SK-N-MC (cell line): ENCODE measurements around the gene AGAP1.

Experiments
- DNase-seq: peaks from one replicate; pipeline ENCODE4 v3.0.0-alpha.2; 2011; ENCODE audit warnings: low read depth, low spot score
- H3K27ac ChIP-seq: fragments of 200-600 bp; sonication (generic); 2 replicates; pipeline ENCODE4 v1.5.1; 2016; ENCODE audit warnings: mixed run types
- H3K36me3 ChIP-seq: fragments of 200-600 bp; sonication (generic); 2 replicates; pipeline ENCODE4 v1.6.1; 2017; ENCODE audit warnings: antibody characterized with exemption, low read length, mixed read lengths; ENCODE audit not compliant: insufficient read depth
- H3K4me3 ChIP-seq: fragments of 200-600 bp; sonication (generic); 2 replicates; pipeline ENCODE4 v1.5.1; 2016
- H3K9ac ChIP-seq: fragments of 200-600 bp; sonication (generic); 2 replicates; pipeline ENCODE4 v1.8.0; 2017; ENCODE audit warnings: mixed run types, mixed read lengths; ENCODE audit not compliant: insufficient read length
- H3K9me3 ChIP-seq: fragments of 200-600 bp; sonication (generic); 2 replicates; pipeline ENCODE4 v1.6.1; 2017; ENCODE audit warnings: low read depth, mild to moderate bottlenecking, antibody characterized with exemption, low read length, moderate library complexity, mixed read lengths
- EZH2 ChIP-seq: fragments of 200-600 bp; sonication (generic); IDR thresholded peaks from one replicate; pipeline ENCODE4 v1.6.1; 2017; ENCODE audit warnings: antibody characterized with exemption
- FOXP2 ChIP-seq: optimal IDR thresholded peaks from 2 replicates; pipeline ENCODE3; 2011; ENCODE audit warnings: mild to moderate bottlenecking, moderate library complexity; ENCODE audit not compliant: insufficient read depth; ENCODE audit errors: extremely low read length, control extremely low read depth
- POLR2AphosphoS5 ChIP-seq: IDR thresholded peaks from 2 replicates; pipeline ENCODE4 v1.6.1; 2012; ENCODE audit warnings: mild to moderate bottlenecking, low read depth, low read length, borderline replicate concordance

AGAP1 gene

DNA sequence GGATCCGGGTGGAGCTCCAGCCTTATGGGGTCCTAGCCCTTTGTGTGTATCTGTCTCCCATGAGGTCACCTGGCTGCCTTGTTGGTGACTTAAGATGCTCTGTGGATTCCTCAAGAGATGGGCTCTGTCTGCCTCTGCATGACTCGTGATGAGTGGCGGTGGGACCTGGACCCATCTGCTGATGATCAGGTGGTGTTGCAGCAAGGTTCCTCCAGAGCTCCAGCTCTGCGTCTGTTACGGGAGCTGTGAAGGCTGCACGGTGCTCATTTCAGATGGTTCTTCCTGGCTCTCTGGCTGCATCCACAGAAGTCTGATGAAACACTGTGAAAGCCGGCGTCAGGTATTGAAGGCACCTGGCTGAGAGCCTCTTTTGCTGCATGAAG is 2.4 kb downstream of the AGAP1 start:
- peak overlapping the region; percentile 82 for H3K4me3 ChIP-seq
- no peaks in the 10 kb centered on the region for H3K9me3 ChIP-seq
- no peak for DNase-seq
- H3K9ac ChIP-seq: no peak overlapping the region
- H3K36me3 ChIP-seq: no peaks in the 10 kb centered on the region
- no peak for TF ChIP-seq FOXP2
- TF ChIP-seq POLR2AphosphoS5: no peak
- TF ChIP-seq EZH2: no peak
- no peak overlapping the region for H3K27ac ChIP-seq

DNA sequence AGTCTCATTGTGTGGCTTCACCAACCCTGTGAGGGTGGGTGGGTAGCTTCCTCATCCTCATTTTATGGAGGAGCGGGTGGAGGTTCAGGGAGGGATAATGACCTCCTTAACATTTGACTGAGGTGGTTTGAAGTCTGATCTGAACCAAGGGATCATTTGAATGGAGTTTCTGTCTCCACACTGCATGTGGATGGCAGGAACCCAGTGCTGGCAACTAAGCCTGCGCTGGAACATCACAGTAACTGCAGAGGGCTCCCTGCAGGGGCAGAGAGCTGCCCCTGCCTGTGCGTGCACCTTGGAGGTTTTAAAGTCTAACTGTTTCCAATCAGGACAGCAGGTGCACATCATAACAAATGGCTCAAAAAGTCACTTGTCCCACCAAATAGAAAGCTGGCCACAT is 3.3 kb downstream of the AGAP1 start:
- no peaks in the 10 kb centered on the region for H3K9me3 ChIP-seq
- no peak overlapping the region for H3K27ac ChIP-seq
- no peak overlapping the region for H3K9ac ChIP-seq
- H3K4me3 ChIP-seq: no peak overlapping the region
- no peaks in the 10 kb centered on the region for H3K36me3 ChIP-seq
- DNase-seq: no peak
- TF ChIP-seq FOXP2: no peak
- no peak for TF ChIP-seq POLR2AphosphoS5
- TF ChIP-seq EZH2: no peak

DNA sequence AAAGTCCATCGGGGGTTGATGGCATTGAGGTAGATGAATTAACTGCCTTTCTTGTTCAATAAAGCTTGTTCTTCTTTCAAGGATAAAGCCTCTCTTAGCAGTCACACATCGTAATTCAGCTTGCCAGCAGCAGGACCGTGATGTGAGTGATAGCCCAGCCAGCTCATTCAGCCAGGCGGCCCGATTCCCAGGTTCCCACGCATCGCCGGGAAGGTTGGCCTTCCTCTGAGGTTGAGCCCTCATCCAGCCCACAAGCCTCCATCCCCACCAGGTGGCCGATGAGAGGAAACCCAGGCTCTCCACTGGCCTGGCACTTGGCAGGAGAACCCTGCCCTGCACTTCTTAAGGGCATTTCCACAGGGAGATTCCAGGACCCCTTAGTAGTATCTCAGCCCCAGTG is 4.7 kb downstream of the AGAP1 start:
- Histone ChIP-seq H3K9ac (no peak overlapping the region), H3K27ac (no peak overlapping the region), H3K36me3 (no peaks in the 10 kb centered on the region), H3K9me3 (no peaks in the 10 kb centered on the region), H3K4me3 (no peak overlapping the region)
- DNase-seq: no peak
- TF ChIP-seq POLR2AphosphoS5: no peak

DNA sequence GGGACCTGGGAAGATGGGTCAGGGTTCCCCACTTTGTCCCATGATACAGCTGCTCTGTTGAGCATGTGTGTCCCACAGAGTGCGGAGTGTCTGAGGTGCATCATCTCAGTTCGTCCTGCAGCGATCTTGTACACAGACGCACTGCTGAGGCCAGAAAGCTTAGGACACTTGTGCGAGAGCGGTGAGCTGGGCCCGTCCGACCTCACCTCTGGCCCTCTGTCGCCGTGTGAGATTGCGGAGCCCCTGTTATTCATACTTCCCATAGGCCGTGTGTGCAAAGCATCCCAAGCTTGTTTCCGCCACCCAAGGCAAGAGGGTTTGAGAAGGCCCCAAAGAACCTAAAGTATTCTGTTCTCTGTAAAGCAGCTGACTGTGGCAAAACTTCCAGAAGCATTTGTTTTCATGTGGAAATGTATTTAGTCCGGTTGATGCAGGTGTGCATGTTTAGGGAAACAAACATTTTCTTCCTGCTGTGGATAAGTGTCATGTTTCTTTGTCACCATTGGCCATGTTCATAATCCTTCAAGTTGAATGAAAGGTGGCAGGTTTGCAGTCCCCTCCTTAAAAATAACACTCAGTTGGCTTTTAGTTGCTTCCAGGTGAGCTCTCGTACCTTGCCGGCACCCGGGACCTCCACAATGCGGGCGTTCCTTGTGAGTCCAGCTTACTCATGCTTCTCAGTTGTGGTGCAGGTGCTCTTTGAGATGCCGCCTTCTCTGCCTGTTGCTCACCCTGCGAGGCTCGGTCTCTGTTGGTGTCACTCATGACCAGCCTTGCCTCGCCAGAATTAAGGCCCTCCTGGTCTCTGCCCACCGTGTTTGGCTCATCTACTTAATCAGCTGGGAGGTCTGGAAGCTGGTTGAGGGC is 5.3 kb downstream of the AGAP1 start:
- no peak overlapping the region for H3K9ac ChIP-seq
- H3K27ac ChIP-seq: no peak overlapping the region
- no peak for DNase-seq
- H3K36me3 ChIP-seq: no peaks in the 10 kb centered on the region
- H3K4me3 ChIP-seq: no peak overlapping the region
- TF ChIP-seq POLR2AphosphoS5 (no peak), EZH2 (no peak), FOXP2 (no peak)
- H3K9me3 ChIP-seq: no peaks in the 10 kb centered on the region

DNA sequence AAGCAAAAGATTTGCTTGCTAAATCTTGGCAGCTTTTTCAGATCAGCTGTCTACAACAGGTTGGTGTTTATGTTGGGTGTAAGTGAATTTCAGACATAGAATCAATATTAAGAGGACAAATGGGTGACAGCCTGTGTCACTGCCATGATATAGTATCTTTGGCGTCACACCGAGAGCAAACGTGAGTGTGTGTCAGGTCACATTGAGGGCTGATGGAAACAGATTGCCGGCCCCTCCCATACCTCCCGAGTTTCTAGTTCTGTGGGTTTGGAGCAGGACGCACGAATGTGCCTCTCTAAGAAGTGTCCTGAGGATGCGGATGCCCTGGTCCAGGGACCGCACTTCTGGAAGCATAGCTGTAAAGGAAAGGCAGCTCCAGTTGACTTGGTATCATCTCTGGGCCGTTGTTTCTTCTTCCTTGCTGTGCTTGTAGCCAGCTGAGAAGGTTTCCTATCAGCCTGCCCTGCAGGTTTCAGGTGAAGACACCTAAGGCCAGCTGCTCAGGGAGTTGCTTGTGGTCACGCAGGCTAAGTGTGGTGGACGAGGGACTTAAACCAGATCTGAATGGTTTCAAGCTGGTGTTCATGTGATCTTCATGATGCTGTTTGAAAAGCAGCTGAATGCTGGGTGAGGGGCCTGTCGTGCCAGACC is 6.4 kb downstream of the AGAP1 start:
- Histone ChIP-seq H3K4me3 (no peak overlapping the region), H3K27ac (no peak overlapping the region), H3K36me3 (no peaks in the 10 kb centered on the region), H3K9ac (no peak overlapping the region), H3K9me3 (no peaks in the 10 kb centered on the region)
- no peak for DNase-seq
- no peak for TF ChIP-seq EZH2
- no peak for TF ChIP-seq FOXP2
- no peak for TF ChIP-seq POLR2AphosphoS5

DNA sequence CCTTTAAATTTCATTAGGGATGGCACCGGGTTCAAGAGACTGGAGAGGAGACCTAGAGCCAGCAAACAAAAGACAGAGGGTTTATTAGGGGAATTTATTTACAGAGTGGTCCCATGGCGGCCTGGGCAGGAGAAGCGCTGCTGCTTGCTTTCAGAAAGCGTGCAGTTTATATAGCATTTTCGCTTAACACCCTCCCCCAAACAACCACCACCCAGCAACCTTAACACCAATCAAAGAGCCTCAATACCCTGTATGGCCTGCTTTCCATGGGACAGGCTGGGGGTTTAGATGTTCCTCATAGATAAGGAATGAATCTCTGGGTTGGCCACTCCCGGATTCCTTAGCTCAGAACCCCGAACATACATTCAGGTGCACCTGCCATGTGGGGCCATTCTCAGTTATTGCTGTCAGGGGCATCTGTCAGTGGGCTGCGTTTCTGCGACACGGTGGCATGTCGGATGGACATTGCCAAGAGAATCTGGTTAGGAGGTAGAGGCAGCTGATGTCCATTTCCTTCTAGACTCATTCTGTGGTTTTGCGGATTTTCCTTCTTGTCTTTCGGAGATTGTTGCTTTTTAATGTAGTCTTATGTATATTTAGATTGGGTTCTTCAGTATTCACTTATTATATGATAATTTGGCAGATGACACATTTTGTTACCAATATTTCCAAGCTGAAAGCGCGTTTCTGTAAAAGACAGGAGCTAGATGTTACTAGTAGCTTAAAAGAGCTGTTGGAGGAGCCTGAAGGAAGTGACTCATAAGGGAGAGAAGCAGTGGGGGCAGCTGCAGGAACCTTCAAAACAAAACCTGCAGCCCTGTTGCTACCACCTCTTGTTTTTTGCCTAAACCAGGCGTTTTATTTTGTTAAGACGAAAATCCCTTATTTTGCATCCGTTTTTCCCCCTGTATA is 7.2 kb downstream of the AGAP1 start:
- no peak for DNase-seq

DNA sequence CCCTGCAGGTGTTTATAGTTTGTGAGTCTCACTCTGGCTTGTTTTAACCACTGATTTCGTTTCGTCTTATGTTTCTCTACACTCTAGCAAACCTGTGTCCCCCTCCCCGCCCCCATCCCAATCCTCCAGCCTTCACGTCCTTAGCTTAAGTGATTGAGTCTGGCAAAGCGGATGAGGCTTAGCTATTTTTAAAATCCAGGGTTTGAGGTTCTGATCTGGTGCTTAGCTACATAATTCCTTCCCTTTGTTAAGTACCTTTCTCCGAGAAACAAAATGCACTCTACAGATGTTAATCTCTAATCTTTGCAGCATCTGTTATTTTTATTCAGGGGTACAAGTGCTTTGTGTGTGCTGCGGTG is 7.8 kb downstream of the AGAP1 start:
- Histone ChIP-seq H3K9me3 (no peaks in the 10 kb centered on the region), H3K9ac (no peak overlapping the region), H3K4me3 (no peak overlapping the region), H3K27ac (no peak overlapping the region), H3K36me3 (no peaks in the 10 kb centered on the region)
- DNase-seq: no peak
- no peak for TF ChIP-seq POLR2AphosphoS5
- no peak for TF ChIP-seq FOXP2
- no peak for TF ChIP-seq EZH2

More for the DNA sequence above, 7.2 kb downstream of the AGAP1 start:
- H3K36me3 ChIP-seq: no peaks in the 10 kb centered on the region
- H3K9ac ChIP-seq: no peak overlapping the region
- no peak overlapping the region for H3K27ac ChIP-seq
- TF ChIP-seq POLR2AphosphoS5 (no peak), EZH2 (no peak), FOXP2 (no peak)
- no peaks in the 10 kb centered on the region for H3K9me3 ChIP-seq
- no peak overlapping the region for H3K4me3 ChIP-seq

DNA sequence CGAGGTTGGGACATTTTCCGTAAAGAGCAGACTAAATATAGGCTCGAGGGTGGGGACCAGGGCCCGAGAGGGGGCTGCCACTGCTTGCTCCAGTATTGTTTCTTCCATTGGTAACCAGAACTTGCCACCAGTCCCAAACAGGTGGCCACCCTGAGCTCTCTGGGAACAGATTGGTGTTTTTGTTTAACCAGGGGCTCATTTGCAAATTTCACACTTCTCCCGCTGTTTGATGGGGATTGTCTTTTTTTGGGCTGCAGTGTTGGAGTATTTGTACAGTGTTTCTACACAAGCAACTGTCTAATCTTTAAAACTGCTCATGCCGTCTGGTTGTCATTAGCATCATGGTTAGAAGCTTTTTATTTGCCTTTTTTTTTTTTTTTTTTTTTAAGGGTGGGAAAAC is 8.5 kb downstream of the AGAP1 start:
- Histone ChIP-seq H3K27ac (peak overlapping the region; percentile 50; the same call in 1 of the 2 replicates), H3K9me3 (no peaks in the 10 kb centered on the region), H3K36me3 (no peaks in the 10 kb centered on the region), H3K4me3 (peak overlapping the region; percentile 25; the same call in 1 of the 2 replicates), H3K9ac (peak overlapping the region; percentile 6)
- no peak for DNase-seq
- no peak for TF ChIP-seq FOXP2
- no peak for TF ChIP-seq EZH2
- no peak for TF ChIP-seq POLR2AphosphoS5
